HL-60 (cell line): ENCODE measurements around the gene ACTR5.

Experiments used
- CTCF ChIP-seq: IDR thresholded peaks from one replicate; pipeline ENCODE4 v1.5.1; 2011; ENCODE audit warnings: low read length, control low read depth, inconsistent platforms; ENCODE audit not compliant: insufficient read depth
- POLR2AphosphoS5 ChIP-seq: IDR thresholded peaks from 2 replicates; pipeline ENCODE4 v1.6.1; 2012; ENCODE audit warnings: low read depth
- REST ChIP-seq: IDR thresholded peaks from 2 replicates; pipeline ENCODE4 v1.6.1; 2012; ENCODE audit warnings: low read depth; ENCODE audit not compliant: insufficient replicate concordance

DNA sequence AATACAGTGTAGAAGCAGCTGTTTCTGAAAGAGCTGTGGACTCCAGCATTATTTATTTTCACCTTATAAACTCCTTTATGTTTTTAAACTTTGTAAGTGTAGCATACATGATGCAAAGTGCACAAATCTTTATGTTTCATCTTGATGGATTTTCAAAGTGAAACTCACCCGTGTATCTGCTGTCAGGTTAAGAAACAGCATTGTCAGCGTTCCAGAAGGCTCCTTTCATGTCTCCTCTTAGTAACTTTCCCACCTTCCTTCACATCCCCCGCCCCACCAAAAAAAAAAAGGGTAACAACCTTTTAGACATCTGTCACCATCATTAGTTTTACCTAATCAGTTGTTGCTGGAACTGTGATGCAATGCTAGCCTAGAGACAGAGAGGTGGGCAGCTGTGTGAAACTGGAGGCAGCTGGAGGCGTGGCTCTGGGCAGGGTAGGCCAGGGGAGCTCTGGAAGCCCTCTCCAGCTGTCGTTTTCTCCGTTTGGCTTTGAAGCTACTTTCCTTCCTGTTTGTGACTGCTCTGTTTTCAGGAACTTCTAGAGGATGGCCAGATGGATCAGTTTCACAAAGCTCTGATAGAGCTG, 7.2 kb downstream of the ACTR5 start:
- TF ChIP-seq CTCF, result no peak
- TF ChIP-seq REST, result no peak
- TF ChIP-seq POLR2AphosphoS5, result no peak
